CD4-positive, alpha-beta T cell treated with Interleukin-12 subunit alpha and Interleukin-12 subunit beta, for 1 hour (primary cell): ENCODE measurements around the gene MUC15.
"Not testable (repeated sequence)": the region's sequence is repeated elsewhere in the genome, so short reads cannot be mapped to it uniquely, and the experiment has no call there.

Experiments
- DNase-seq: peaks from one replicate; pipeline ENCODE4 v3.0.0-alpha.2; 2020

Gene MUC15

GRCh38 chr11:26571861-26572654 is at the start of gene MUC15:
Gene MUC15 (minus strand): TSS chr11:26572263. CDS start chr11:26567094, 5,169 bp downstream.
- no peak for DNase-seq

- no peak for DNase-seq
These were observed 49.1 kb upstream of the MUC15 start for GRCh38 chr11:26621132-26621531.

GRCh38 chr11:26620282-26621045 is 48.4 kb upstream of the MUC15 start:
- no peak for DNase-seq

GRCh38 chr11:26618441-26618840 is 46.4 kb upstream of the MUC15 start:
- DNase-seq, result no peak

GRCh38 chr11:26613759-26614158 is 41.7 kb upstream of the MUC15 start:
- no peak for DNase-seq

- DNase-seq, result no peak
These were observed 36.6 kb upstream of the MUC15 start for GRCh38 chr11:26608507-26609146.

GRCh38 chr11:26607725-26608506 is 35.9 kb upstream of the MUC15 start:
- no peak for DNase-seq

- no peak for DNase-seq
These were observed 27.9 kb upstream of the MUC15 start for GRCh38 chr11:26599876-26600434.

- DNase-seq, result no peak
These were observed 27.4 kb upstream of the MUC15 start for GRCh38 chr11:26599425-26599824.

GRCh38 chr11:26597899-26598298 is 25.8 kb upstream of the MUC15 start:
- DNase-seq, result no peak

GRCh38 chr11:26597049-26597689 is 25.1 kb upstream of the MUC15 start:
- DNase-seq, result not testable (repeated sequence)

- not testable (repeated sequence) for DNase-seq
These were observed 23.3 kb upstream of the MUC15 start for GRCh38 chr11:26595207-26595865.

- DNase-seq, result no peak
These were observed 21.6 kb upstream of the MUC15 start for GRCh38 chr11:26593691-26594090.

- no peak for DNase-seq
These were observed 15.0 kb upstream of the MUC15 start for GRCh38 chr11:26587073-26587472.

- DNase-seq, result no peak
These were observed 12.8 kb upstream of the MUC15 start for GRCh38 chr11:26584818-26585217.

GRCh38 chr11:26583550-26583949 is 11.5 kb upstream of the MUC15 start:
- DNase-seq, result no peak

- DNase-seq, result no peak
These were observed 8.9 kb upstream of the MUC15 start for GRCh38 chr11:26580929-26581328.

- no peak for DNase-seq
These were observed 7.6 kb upstream of the MUC15 start for GRCh38 chr11:26579683-26580082.

GRCh38 chr11:26578998-26579661 is 7.1 kb upstream of the MUC15 start:
- DNase-seq, result no peak

- DNase-seq, result no peak
These were observed 3.9 kb upstream of the MUC15 start for GRCh38 chr11:26575946-26576345.

- no peak for DNase-seq
These were observed 1.8 kb upstream of the MUC15 start for GRCh38 chr11:26573896-26574295.
